ENCODE results near the gene MATCAP1.

DNA sequence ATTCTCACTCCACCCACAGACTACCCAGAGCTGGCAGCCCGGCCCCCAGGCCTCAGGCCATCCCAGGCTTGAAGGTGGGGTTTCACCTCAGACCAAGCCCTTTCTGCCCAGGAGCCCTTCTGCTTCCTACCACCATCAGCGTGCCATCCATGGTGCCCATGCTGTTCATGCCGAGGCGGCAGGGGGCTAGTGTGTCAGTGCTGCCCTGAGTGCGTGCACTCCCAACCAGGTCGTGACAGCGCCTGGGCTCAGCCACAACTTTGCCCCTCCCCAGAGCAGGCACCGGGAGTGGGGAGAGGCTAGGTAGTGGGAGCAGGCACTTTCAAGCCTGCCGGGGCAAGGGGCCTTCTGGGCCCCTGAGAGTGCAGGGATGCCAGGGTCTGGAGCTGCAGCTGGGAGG is 41.4 kb downstream of the MATCAP1 start:
- TF ChIP-seq CTCF (IDR thresholded peaks at IDR 0.05; ENCODE audit: low read depth, low read length) = no peak
- TF ChIP-seq POLR2A (IDR thresholded peaks at IDR 0.05; ENCODE audit: extremely low read depth, insufficient read length) = no peak
- no peak for TF ChIP-seq MYC (IDR thresholded peaks at IDR 0.05; ENCODE audit: low read depth, low read length)
- TF ChIP-seq MAX (IDR thresholded peaks at IDR 0.05; ENCODE audit: low read depth, low read length) = no peak

Measured in NB4 (cell line).